Measurements from ENCODE around the gene SLC39A6. TPM values are rescaled to one million over a fixed set of nuclear protein-coding genes. Genes with fewer than 3 reads are reported as not detected.

The SLC39A6 gene
- total RNA-seq (10 to 100 TPM; 11.1 to 22.3 (median 15.2) TPM), polyA plus RNA-seq (10 to 100 TPM in 1 of 2 donors, 1 to 10 TPM in 1; 2.4 to 28.8 TPM)
- long read RNA-seq, donor 1, transcript SLC39A6-201 (10 exons, 3,543 nt) = major isoform, 14 of 19 reads
- long read RNA-seq, donor 1, partial matches to known transcripts = 3 of 19 reads
- long read RNA-seq, donor 1, other reads (novel, unspliced or antisense) = 1 of 19 reads
- long read RNA-seq, donor 2, transcript SLC39A6-201 (10 exons, 3,543 nt) = major isoform, 44 of 69 reads
- long read RNA-seq, donor 2, partial matches to known transcripts = 21 of 69 reads
- long read RNA-seq, donor 2, other reads (novel, unspliced or antisense) = 1 of 69 reads
- long read RNA-seq, donor 3, transcript SLC39A6-201 (10 exons, 3,543 nt) = major isoform, 15 of 30 reads
- long read RNA-seq, donor 3, transcript SLC39A6-204 (10 exons, 3,003 nt) = minor isoform, 6 of 30 reads
- long read RNA-seq, donor 3, partial matches to known transcripts = 9 of 30 reads
- long read RNA-seq, donor 3, other reads (novel, unspliced or antisense) = 0 of 30 reads

GRCh38 chr18:36129300-36130038 lies at the start of gene SLC39A6, which contains the start of gene ELP2:
SLC39A6 (minus strand) TSS chr18:36129340; CDS start chr18:36127007, 2,333 bp downstream.
ELP2 (plus strand) TSS chr18:36129899; CDS start chr18:36129934, 35 bp downstream.
- Histone ChIP-seq H3K27me3 (no peaks in the 10 kb centered on the region), H3K4me3 (peak within 1 kb of the TSS; percentile 69 to 100 (median 90)), H3K27ac (peak within 1 kb of the TSS; percentile 96 to 100 (median 99)), H3K36me3 (peaks cover 0 to 24% (median 16%) of the 10 kb centered on the region in 9 donors), H3K4me1 (peaks cover 0 to 37% (median 30%) of the 10 kb centered on the region in 12 donors), H3K9me3 (no peaks in the 10 kb centered on the region)
- intact Hi-C loops (cut with DNase I) = loop anchor here in 7 of 10 donors (2.0 to 10.0 kb wide), 5 partner anchors 55 to 112 kb away; partner anchors contain the start of genes RPRD1A (in 7 of the 7) and MOCOS (in 1 of the 7)
- DNase-seq = peak; percentile 96 to 98 (median 97)
- TF ChIP-seq CTCF (IDR thresholded peaks at IDR 0.05) (peak in 3 of 12 donors; percentile 7 to 13 (median 9)), POLR2A (IDR thresholded peaks at IDR 0.05) (peak in 1 of 2 donors; percentile 29)
- 0 to 1% (median 0%) methylated on average over 25 to 69 of the region's 69 CpGs for WGBS, 4 donors
- peak; percentile 96 to 99 (median 98) for ATAC-seq

GRCh38 chr18:36177913-36178312 lies 48.8 kb upstream of the SLC39A6 start:
- Histone ChIP-seq H3K4me1 (peaks cover 0 to 21% (median 11%) of the 10 kb centered on the region in 12 donors), H3K4me3 (no peak overlapping the region), H3K9me3 (no peaks in the 10 kb centered on the region), H3K36me3 (peaks cover 0 to 50% (median 42%) of the 10 kb centered on the region in 9 donors), H3K27ac (no peak overlapping the region), H3K27me3 (no peaks in the 10 kb centered on the region)
- 78 to 83% (median 80%) methylated on average over 3 of the region's 3 CpGs for WGBS, 4 donors
- intact Hi-C loops (cut with DNase I) = no loop called here
- TF ChIP-seq POLR2A (IDR thresholded peaks at IDR 0.05) (no peak), CTCF (IDR thresholded peaks at IDR 0.05) (no peak)
- DNase-seq = no peak
- ATAC-seq = no peak

- 87 to 94% (median 91%) methylated on average over 9 of the region's 9 CpGs for WGBS, 4 donors
- no peak for ATAC-seq
- Histone ChIP-seq H3K9me3 (no peaks in the 10 kb centered on the region), H3K27ac (no peak overlapping the region), H3K27me3 (no peaks in the 10 kb centered on the region), H3K4me1 (peaks cover 0 to 15% (median 11%) of the 10 kb centered on the region in 12 donors), H3K36me3 (peaks cover 0 to 62% (median 53%) of the 10 kb centered on the region in 9 donors), H3K4me3 (no peak overlapping the region)
- intact Hi-C loops (cut with DNase I) = no loop called here
- TF ChIP-seq POLR2A (IDR thresholded peaks at IDR 0.05) (no peak), CTCF (IDR thresholded peaks at IDR 0.05) (no peak)
- DNase-seq = no peak
Observed at GRCh38 chr18:36176711-36177110, 47.6 kb upstream of the SLC39A6 start.

Measured in heart left ventricle (tissue), 16 donors.